Dedifferentiated amniotic fluid mesenchymal stem cell (primary cell): ENCODE measurements around the gene MMP12.
"Not testable (repeated sequence)": the region's sequence is repeated elsewhere in the genome, so short reads cannot be mapped to it uniquely, and the experiment has no call there.

Source experiments
- DNase-seq: peaks from one replicate; pipeline ENCODE4 v3.0.0-alpha.2; 2016; ENCODE audit errors: extremely low spot score

The MMP12 gene

GRCh38 chr11:102874852-102875251, at the start of gene MMP12:
Gene MMP12 (minus strand): TSS chr11:102874982. CDS start chr11:102874937, 45 bp downstream.
- no peak for DNase-seq

- DNase-seq: no peak
Observed at GRCh38 chr11:102921587-102922220, 46.9 kb upstream of the MMP12 start.

GRCh38 chr11:102920118-102920684, 45.4 kb upstream of the MMP12 start:
- DNase-seq: no peak

GRCh38 chr11:102915044-102915375, 40.2 kb upstream of the MMP12 start:
- DNase-seq: no peak

GRCh38 chr11:102914238-102915043, 39.7 kb upstream of the MMP12 start:
- DNase-seq: peak; percentile 58

GRCh38 chr11:102912482-102912830, 37.7 kb upstream of the MMP12 start:
- DNase-seq: no peak

GRCh38 chr11:102911758-102912481, 37.1 kb upstream of the MMP12 start:
- no peak for DNase-seq

GRCh38 chr11:102905848-102906247, 31.1 kb upstream of the MMP12 start:
- not testable (repeated sequence) for DNase-seq

- not testable (repeated sequence) for DNase-seq
Observed at GRCh38 chr11:102903895-102904294, 29.1 kb upstream of the MMP12 start.

- DNase-seq: no peak
Observed at GRCh38 chr11:102900346-102900745, 25.6 kb upstream of the MMP12 start.

GRCh38 chr11:102891736-102892135, 17.0 kb upstream of the MMP12 start:
- DNase-seq: peak; percentile 32

- no peak for DNase-seq
Observed at GRCh38 chr11:102886999-102887398, 12.2 kb upstream of the MMP12 start.

- DNase-seq: no peak
Observed at GRCh38 chr11:102883141-102883540, 8.4 kb upstream of the MMP12 start.

GRCh38 chr11:102882389-102883024, 7.7 kb upstream of the MMP12 start:
- DNase-seq: peak; percentile 22

- no peak for DNase-seq
Observed at GRCh38 chr11:102879801-102880200, 5.0 kb upstream of the MMP12 start.

GRCh38 chr11:102878595-102878994, 3.8 kb upstream of the MMP12 start:
- DNase-seq: no peak

- not testable (repeated sequence) for DNase-seq
Observed at GRCh38 chr11:102869354-102869964, 5.3 kb downstream of the MMP12 start.

- DNase-seq: no peak
Observed at GRCh38 chr11:102868339-102868738, 6.4 kb downstream of the MMP12 start.

GRCh38 chr11:102864724-102865123, 10.1 kb downstream of the MMP12 start:
- DNase-seq: no peak

GRCh38 chr11:102853956-102854355, 20.8 kb downstream of the MMP12 start:
- DNase-seq: no peak

- DNase-seq: no peak
Observed at GRCh38 chr11:102853055-102853454, 21.7 kb downstream of the MMP12 start.
